Measurements from ENCODE around the gene NOS1AP.
"Not testable (repeated sequence)": the region's sequence is repeated elsewhere in the genome, so short reads cannot be mapped to it uniquely, and the experiment has no call there.

NOS1AP gene

DNA sequence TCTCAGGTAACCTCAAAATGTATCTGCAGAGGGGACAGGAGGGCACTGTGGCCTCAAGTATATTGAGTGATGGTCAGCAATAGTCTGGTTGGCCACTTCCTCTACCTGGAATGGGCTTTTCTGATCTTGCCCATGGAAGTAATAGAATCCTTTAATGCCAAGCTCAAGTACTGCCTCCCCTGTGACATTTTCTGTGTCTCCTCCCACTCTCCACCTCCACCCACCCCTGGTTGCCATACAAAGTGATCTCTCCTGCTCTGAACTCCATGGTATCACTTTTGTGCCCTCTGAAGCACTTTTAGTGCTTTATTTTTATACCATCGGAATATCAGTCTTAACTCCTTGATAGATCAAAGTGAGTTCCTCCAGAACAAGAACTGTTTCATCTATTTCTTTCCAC, 9.2 kb upstream of the NOS1AP start:
- DNase-seq, result no peak

DNA sequence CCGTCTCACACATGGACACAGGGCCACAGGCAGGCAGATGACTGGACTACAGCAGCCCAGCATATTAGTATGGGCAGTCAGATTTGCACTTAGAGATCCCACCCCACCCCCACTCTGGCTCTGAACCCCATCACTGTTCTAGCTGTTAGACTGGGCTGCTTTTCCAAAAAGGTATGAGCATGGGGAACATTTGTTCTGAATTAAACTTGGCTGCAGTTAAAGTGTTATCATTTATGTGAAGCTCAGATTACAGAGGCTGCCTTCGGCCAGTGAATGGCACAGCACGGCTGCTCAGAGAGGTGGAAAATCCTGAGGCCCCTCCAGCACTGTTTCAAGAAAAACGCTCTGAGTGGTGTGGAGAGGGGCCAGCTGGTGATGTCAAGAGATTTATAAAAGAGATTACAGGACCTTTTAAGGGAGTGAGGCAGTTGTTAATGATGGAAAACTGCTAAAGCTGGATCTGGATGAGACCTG, 6.9 kb upstream of the NOS1AP start:
- DNase-seq, result no peak

DNA sequence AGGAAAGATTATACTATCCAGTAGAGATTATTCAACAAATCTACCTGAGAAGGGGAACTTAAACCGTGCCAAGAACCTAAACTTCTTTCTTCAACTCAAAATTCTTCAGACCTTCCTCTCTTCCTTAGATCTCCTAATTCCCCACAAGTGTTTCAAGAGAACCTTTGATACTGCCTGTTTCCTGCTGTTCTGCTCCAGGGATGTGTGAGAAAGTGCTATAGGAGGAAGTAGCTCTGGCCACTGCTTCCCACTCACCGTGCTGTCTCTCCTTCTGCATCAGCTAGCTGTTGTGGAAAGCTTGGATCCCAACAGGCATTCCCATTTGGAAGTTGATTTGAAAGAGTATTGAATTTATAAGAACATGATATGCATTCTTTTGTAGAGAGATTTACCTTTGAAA, 4.5 kb upstream of the NOS1AP start:
- DNase-seq, result no peak

GRCh38 chr1:162066836-162067235, 2.7 kb upstream of the NOS1AP start:
- not testable (repeated sequence) for DNase-seq

DNA sequence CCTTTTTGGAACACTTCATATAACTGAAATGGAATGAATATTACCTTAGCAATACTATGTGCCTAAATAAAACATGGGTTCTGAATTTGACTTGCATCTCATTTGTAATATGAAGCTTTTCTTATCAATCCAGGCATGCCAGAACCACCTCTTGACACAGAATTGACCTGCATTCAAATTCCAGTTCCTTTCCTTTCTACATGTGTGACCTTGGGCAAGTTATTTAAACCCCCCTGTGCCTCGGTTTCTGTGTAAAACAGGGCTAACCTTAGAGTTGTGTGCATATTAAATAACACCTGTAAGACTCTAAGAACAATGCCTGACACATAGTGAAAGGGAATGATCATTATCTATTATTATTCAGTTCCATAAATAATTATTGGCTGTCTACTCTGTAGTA, 2.0 kb upstream of the NOS1AP start:
- no peak for DNase-seq

GRCh38 chr1:162068301-162068700, 1.2 kb upstream of the NOS1AP start:
- DNase-seq, result no peak

- DNase-seq, result peak; percentile 65
Observed at GRCh38 chr1:162070094-162070748, 730 bp downstream of the NOS1AP start.

DNA sequence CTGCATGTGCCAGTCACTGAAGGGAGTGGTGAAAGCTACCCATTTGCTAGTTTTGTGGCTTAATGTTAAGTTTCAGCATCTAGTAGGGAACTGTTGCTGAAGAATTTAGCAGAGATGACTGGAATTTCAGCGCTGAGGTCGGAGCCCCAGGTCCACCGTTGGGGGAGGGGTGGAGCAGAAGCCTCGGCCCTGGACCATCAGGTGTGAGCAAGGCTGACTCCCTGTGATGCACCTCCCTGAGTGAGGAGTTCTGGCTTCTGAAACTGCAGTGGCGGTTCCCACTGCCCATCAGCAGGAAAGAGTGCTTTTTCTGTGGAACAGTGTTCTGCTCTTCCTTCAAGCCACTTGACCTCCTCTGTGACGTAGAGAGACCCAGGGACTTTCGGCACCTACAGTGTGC, 1.3 kb downstream of the NOS1AP start:
- DNase-seq, result no peak

- DNase-seq, result no peak
Observed at GRCh38 chr1:162072740-162073139, 3.2 kb downstream of the NOS1AP start.

DNA sequence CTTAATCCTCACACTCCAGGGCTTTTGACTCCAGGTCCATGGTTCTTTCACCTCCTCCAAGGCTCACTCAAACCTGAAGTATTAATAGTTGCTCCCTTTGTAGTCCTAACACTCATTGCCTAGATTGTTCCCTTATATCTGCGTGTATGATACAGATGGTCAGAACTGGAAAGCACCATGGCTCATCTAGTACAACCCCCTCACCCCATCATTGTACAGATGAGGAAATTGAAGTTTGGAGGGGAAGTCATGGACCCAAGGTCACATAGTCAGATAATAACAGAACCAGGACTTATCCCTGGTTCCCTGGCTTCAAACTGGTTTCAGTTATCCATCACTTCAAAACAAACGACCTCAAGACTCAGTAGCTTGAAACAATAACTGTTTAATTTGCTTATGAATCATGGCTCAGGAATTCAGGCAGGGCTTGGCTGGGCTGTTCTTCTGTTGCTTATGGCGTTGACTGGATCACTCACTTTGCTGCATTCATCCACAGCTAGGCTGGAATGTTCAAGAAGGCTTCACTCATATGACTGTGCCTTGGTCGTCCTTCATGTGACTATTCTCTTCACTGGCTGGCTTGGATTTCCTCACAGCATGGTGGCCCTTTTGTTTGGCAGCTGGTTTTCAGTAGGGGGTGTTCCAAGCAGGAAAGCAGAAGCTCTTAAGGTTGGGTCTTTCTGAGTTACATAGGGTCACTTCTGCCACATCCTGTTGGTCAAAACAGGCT, 5.0 kb downstream of the NOS1AP start:
- no peak for DNase-seq

DNA sequence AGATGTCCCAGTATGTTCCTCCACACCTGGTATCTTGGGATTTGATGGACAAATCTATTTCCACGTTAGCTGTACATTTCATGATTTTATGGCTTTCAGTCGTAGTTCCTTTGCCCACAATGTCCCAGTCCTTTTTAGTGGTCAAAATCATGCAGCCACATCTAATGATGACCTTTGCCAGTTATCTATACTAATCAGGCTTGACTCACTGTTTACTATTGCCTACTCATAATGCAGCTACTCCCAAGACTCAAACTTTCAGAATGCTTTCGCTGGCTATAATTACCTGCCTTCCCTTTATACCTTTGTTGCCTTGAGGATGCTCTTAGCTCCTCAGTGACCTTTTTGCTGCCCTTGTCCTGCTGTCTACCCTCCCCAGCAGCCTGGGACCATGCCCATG, 6.4 kb downstream of the NOS1AP start:
- DNase-seq, result no peak

GRCh38 chr1:162077648-162078299, 8.3 kb downstream of the NOS1AP start:
- no peak for DNase-seq

DNA sequence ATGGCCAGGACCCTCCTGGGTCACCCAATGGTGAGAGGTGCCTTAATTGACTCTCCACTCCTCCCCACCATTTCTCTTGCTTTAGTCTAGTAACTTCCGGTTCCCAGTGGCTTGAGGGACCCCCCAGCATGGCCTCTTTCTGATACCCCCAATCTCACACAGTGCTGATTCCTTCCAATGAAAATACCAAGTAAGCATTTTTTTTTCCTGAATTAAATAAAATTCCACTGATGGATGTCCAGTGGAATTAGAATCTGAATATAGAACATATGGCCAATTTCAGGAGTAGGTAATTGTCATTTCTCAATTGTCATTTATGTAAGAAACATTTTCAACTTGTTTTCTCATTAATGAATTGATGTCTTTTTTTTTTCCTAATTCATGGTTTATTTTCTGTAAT, 9.5 kb downstream of the NOS1AP start:
- DNase-seq, result no peak

GRCh38 chr1:162080472-162081015, 11.1 kb downstream of the NOS1AP start:
- no peak for DNase-seq

GRCh38 chr1:162081316-162081715, 11.8 kb downstream of the NOS1AP start:
- DNase-seq, result no peak

- not testable (repeated sequence) for DNase-seq
Observed at GRCh38 chr1:162082080-162082479, 12.6 kb downstream of the NOS1AP start.

DNA sequence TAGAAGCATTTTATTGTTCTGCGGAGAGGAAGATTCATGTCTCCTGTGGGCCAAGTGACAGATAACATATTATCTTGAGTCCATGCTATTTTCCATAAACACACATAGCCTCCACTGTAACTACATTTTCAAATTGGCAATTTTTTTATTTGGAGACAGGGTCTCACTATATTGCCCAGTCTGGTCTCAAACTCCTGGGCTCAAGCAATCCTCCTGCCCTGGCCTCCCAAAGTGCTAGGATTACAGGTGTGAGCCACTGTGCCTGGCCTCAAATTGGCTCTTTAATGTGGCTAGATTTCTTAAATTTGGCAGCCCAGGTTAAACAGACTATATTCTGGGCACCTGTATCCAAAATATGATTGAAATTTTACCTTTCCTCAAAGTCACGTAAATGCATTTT, 13.8 kb downstream of the NOS1AP start:
- no peak for DNase-seq

DNA sequence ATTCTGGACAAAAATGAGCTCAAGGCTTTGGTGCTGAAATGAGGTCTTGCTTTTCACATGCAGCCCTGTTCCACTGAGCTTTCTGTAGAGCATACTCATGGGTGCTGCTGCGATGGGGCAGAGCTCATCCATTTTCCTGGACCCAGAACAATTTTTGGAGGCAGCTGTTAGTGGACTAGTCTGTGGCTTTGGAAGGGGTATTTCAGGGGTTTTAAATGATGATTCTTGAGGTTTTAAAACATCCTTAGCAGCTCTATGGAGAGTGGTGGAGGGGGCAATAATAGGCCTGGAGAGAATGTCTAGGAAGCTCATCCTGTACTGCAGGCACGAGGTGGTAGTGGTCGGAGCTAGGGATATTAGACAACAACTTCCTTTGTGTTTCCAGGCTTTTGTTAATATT, 16.5 kb downstream of the NOS1AP start:
- no peak for DNase-seq

GRCh38 chr1:162087111-162087510, 17.6 kb downstream of the NOS1AP start:
- DNase-seq, result no peak

GRCh38 chr1:162087574-162087973, 18.1 kb downstream of the NOS1AP start:
- no peak for DNase-seq

GRCh38 chr1:162088281-162088969, 18.9 kb downstream of the NOS1AP start:
- no peak for DNase-seq

GRCh38 chr1:162089748-162090147, 20.3 kb downstream of the NOS1AP start:
- no peak for DNase-seq

DNA sequence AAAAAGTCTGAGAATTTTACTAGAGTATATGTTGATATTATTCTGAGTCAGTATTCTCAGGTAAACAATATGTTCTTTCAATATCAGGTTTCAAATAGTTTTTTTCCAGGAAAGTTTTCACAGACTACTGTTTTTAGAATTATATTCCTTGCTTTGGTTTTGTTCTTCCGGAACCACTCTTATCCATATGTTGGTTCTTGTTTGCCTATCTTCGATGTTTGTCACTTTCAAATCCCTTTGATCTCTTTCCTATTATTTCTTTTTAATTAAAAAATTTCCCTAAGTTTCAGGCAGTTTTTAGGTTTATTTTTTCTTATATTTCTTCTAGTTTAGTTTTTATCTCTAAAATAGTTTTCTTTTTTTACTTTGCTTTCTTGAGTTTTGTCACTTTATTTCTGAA, 20.9 kb downstream of the NOS1AP start:
- no peak for DNase-seq
